ENCODE data around the gene CNTNAP4. TPM values are rescaled to one million over a fixed set of nuclear protein-coding genes. Genes with fewer than 3 reads are reported as not detected.

Gene CNTNAP4
- total RNA-seq, 6 experiments from 2014 or later: not detected

DNA sequence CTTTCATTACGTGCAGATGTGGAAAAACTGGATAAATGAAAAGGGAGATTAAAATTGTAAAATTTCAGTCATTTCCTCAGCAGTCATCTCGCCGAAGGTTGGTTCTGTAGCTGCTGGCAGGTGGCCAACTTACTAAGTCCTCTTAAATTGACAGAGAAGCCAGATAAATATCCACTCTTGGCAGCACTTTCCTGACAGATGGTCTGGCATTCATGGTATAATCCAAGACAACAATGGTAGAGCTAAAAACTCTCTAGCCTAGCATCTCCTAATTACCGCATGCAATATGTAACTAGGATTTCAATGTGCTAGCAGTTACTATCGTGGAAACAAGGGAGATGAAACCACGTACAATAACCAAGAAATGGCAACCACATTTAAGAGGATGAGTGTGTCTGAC is 306.3 kb downstream of the CNTNAP4 start:
- Mint-ChIP-seq H3K27me3 (ENCODE audit: insufficient read depth) (no peaks in the 10 kb centered on the region), H3K4me3 (no peak overlapping the region), H3K4me1 (ENCODE audit: low read depth) (no peaks in the 10 kb centered on the region), H3K36me3 (ENCODE audit: low read depth) (no peaks in the 10 kb centered on the region), H3K9me3 (peaks cover 49% of the 10 kb centered on the region), H3K27ac (no peak overlapping the region)
- DNase-seq: no peak
- TF ChIP-seq, protein P1, sequence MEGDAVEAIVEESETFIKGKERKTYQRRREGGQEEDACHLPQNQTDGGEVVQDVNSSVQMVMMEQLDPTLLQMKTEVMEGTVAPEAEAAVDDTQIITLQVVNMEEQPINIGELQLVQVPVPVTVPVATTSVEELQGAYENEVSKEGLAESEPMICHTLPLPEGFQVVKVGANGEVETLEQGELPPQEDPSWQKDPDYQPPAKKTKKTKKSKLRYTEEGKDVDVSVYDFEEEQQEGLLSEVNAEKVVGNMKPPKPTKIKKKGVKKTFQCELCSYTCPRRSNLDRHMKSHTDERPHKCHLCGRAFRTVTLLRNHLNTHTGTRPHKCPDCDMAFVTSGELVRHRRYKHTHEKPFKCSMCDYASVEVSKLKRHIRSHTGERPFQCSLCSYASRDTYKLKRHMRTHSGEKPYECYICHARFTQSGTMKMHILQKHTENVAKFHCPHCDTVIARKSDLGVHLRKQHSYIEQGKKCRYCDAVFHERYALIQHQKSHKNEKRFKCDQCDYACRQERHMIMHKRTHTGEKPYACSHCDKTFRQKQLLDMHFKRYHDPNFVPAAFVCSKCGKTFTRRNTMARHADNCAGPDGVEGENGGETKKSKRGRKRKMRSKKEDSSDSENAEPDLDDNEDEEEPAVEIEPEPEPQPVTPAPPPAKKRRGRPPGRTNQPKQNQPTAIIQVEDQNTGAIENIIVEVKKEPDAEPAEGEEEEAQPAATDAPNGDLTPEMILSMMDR (IDR thresholded peaks at IDR 0.05): no peak

DNA sequence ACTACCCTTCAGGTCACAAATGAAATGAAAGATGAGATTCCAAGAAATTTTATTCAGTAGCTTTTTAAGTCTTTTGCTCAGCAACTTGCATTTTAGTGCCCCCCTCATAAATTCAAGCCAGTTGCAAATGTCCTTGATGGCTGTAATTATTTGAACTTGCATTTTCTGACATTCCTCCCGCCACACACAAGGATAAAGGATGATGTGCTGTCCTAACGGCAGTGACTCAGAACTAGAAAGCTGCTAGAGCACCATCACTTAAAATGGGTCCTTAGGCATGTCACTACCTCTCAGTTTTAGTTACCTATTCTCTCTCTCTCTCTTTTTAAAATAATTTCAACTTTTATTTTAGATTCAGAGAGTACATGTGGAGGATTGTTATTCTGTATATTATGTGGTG is 306.7 kb downstream of the CNTNAP4 start:
- no peak overlapping the region for H3K27ac Mint-ChIP-seq
- DNase-seq: no peak
- H3K4me3 Mint-ChIP-seq: no peak overlapping the region
- TF ChIP-seq, protein P1 (IDR thresholded peaks at IDR 0.05): no peak
- no peaks in the 10 kb centered on the region for H3K27me3 Mint-ChIP-seq (ENCODE audit: insufficient read depth)
- no peaks in the 10 kb centered on the region for H3K4me1 Mint-ChIP-seq (ENCODE audit: low read depth)
- no peaks in the 10 kb centered on the region for H3K36me3 Mint-ChIP-seq (ENCODE audit: low read depth)
- peaks cover 46% of the 10 kb centered on the region for H3K9me3 Mint-ChIP-seq

DNA sequence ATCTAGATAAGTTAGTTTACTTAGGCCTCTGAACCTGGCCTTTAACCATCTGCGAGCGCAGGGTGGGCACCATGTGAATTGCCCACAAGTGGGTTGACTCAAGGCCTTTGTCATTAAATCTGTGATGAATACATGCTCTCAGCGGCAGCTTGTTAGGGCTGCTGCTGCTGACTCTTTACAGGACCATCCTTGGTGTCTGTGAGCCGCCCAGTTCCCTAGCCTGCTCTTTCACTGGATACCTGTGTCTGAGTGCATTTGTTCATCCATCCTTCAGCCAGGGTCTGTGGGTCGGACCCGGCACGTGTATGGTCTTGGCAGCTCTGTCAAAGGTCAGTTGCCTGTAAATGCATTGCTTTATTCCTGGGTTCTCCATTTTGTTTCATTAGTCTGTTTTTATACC is 321.3 kb downstream of the CNTNAP4 start:
- no peaks in the 10 kb centered on the region for H3K36me3 Mint-ChIP-seq (ENCODE audit: low read depth)
- TF ChIP-seq, protein P1 (IDR thresholded peaks at IDR 0.05): no peak
- no peak overlapping the region for H3K4me3 Mint-ChIP-seq

DNA sequence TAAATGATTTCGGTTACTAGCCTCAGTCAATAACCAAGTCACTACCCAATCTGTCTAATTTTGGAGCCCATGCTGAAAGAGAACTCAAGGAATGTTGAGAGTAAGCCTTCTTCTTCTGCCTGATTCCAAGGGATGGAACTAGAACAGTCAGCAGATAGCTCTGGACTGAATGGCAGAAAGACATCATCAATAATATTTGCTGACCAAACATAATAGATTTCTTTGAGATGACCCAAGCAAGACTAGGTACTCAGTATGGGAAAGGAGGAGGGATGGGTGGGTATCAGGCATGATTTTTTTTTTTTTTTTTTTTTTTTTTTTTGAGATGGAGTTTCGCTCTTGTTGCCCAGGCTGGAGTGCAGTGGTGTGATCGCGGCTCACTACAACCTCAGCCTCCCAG is 330.1 kb downstream of the CNTNAP4 start:
- TF ChIP-seq, protein P1 (IDR thresholded peaks at IDR 0.05): no peak
- Mint-ChIP-seq H3K36me3 (ENCODE audit: low read depth) (no peaks in the 10 kb centered on the region), H3K27ac (no peak overlapping the region), H3K9me3 (peaks cover 26% of the 10 kb centered on the region), H3K4me3 (no peak overlapping the region), H3K4me1 (ENCODE audit: low read depth) (no peaks in the 10 kb centered on the region), H3K27me3 (ENCODE audit: insufficient read depth) (no peaks in the 10 kb centered on the region)
- DNase-seq: no peak

More for the DNA sequence above, 321.3 kb downstream of the CNTNAP4 start:
- Mint-ChIP-seq H3K27me3 (ENCODE audit: insufficient read depth) (no peaks in the 10 kb centered on the region), H3K27ac (no peak overlapping the region), H3K9me3 (peaks cover 37% of the 10 kb centered on the region), H3K4me1 (ENCODE audit: low read depth) (no peaks in the 10 kb centered on the region)
- DNase-seq: no peak

Measured in HFFc6 (cell line).